HEK293 (cell line): Measurements from ENCODE around the gene ZNF48.
A peak's percentile ranks its signal among the peaks of the same experiment; 100 is the strongest.

ENCODE experiments used
- CTCF ChIA-PET: fragments of 350-600 bp; formaldehyde crosslinking; extraction: SDS; loops from one replicate; lab custom pipeline; 2021; ENCODE audit warnings: antibody characterized with exemption; lab: Yijun Ruan, JAX
- POLR2A ChIA-PET: fragments of 300-600 bp; formaldehyde crosslinking; extraction: SDS; loops from one replicate; lab custom pipeline; 2020; ENCODE audit warnings: antibody characterized with exemption, inconsistent platforms; lab: Yijun Ruan, JAX
- H3K27ac ChIP-seq: fragments of 200-500 bp; sonication (Bioruptor generic); 2 replicates; pipeline ENCODE4 v1.5.1; 2014; ENCODE audit warnings: low read depth, low read length, control low read depth, inconsistent platforms; ENCODE audit errors: extremely low read depth
- H3K36me3 ChIP-seq, 2 experiments: fragments of 200-500 bp in 1 of 2; sonication (Bioruptor generic) in 1 of 2; 1 replicate in 1 of 2; 2 replicates in 1 of 2; pipeline ENCODE4 v1.5.1; 2014 to 2017; ENCODE audit warnings: inconsistent platforms in 2 of 2, low read length in 2 of 2; ENCODE audit not compliant: control insufficient read depth in 2 of 2, insufficient read depth in 1 of 2
- H3K4me1 ChIP-seq: fragments of 200-500 bp; sonication (Bioruptor generic); 2 replicates; pipeline ENCODE4 v1.5.1; 2014; ENCODE audit warnings: mild to moderate bottlenecking, low read length, inconsistent platforms; ENCODE audit not compliant: control insufficient read depth, insufficient read depth
- H3K4me3 ChIP-seq: 2 replicates; pipeline ENCODE4 v1.5.1; 2011; ENCODE audit warnings: low read depth, mild to moderate bottlenecking, control low read depth, low read length, moderate library complexity
- H3K9me3 ChIP-seq: fragments of 200-500 bp; sonication (Bioruptor generic); 2 replicates; pipeline ENCODE4 v1.5.1; 2014; ENCODE audit warnings: low read depth, low read length, inconsistent platforms; ENCODE audit not compliant: control insufficient read depth, insufficient read depth
- INSM2 ChIP-seq: fragments of 450-650 bp; formaldehyde crosslinking; IDR thresholded peaks from 2 replicates; pipeline ENCODE4 v1.5.1; 2016; ENCODE audit warnings: missing biosample characterization, missing genetic modification characterization
- MYNN ChIP-seq: fragments of 450-650 bp; formaldehyde crosslinking; IDR thresholded peaks from 2 replicates; pipeline ENCODE4 v1.5.1; 2016; ENCODE audit warnings: missing biosample characterization, missing genetic modification characterization, borderline replicate concordance
- PRDM4 ChIP-seq: fragments of 450-650 bp; formaldehyde crosslinking; IDR thresholded peaks from 2 replicates; pipeline ENCODE4 v1.5.1; 2017; ENCODE audit warnings: missing biosample characterization, missing genetic modification characterization
- ZNF571 ChIP-seq: fragments of 450-650 bp; formaldehyde crosslinking; IDR thresholded peaks from 2 replicates; pipeline ENCODE4 v1.5.0; 2017; ENCODE audit warnings: missing biosample characterization, missing genetic modification characterization
- ZNF596 ChIP-seq: fragments of 450-650 bp; IDR thresholded peaks from 2 replicates; pipeline ENCODE4 v1.5.0; 2018; ENCODE audit warnings: missing biosample characterization, mild to moderate bottlenecking, missing genetic modification characterization, moderate library complexity
- ZNF677 ChIP-seq: fragments of 450-650 bp; IDR thresholded peaks from 2 replicates; pipeline ENCODE4 v1.5.0; 2018; ENCODE audit warnings: missing biosample characterization, mild to moderate bottlenecking, missing genetic modification characterization, moderate library complexity
- ZNF704 ChIP-seq: fragments of 450-650 bp; formaldehyde crosslinking; IDR thresholded peaks from 2 replicates; pipeline ENCODE4 v1.5.1; 2016; ENCODE audit warnings: missing biosample characterization, missing genetic modification characterization
- ZNF792 ChIP-seq: fragments of 450-650 bp; formaldehyde crosslinking; IDR thresholded peaks from 2 replicates; pipeline ENCODE4 v1.5.1; 2016; ENCODE audit warnings: missing biosample characterization, missing genetic modification characterization
- ZSCAN16 ChIP-seq: fragments of 450-650 bp; formaldehyde crosslinking; IDR thresholded peaks from 2 replicates; pipeline ENCODE4 v1.5.1; 2016; ENCODE audit warnings: missing biosample characterization, missing genetic modification characterization
- ZSCAN23 ChIP-seq: fragments of 450-650 bp; formaldehyde crosslinking; IDR thresholded peaks from 2 replicates; pipeline ENCODE4 v1.5.1; 2016; ENCODE audit warnings: missing biosample characterization, missing genetic modification characterization
- ZXDB ChIP-seq: fragments of 450-650 bp; formaldehyde crosslinking; IDR thresholded peaks from 2 replicates; pipeline ENCODE4 v1.5.1; 2016; ENCODE audit warnings: missing biosample characterization, missing genetic modification characterization

Gene ZNF48

DNA sequence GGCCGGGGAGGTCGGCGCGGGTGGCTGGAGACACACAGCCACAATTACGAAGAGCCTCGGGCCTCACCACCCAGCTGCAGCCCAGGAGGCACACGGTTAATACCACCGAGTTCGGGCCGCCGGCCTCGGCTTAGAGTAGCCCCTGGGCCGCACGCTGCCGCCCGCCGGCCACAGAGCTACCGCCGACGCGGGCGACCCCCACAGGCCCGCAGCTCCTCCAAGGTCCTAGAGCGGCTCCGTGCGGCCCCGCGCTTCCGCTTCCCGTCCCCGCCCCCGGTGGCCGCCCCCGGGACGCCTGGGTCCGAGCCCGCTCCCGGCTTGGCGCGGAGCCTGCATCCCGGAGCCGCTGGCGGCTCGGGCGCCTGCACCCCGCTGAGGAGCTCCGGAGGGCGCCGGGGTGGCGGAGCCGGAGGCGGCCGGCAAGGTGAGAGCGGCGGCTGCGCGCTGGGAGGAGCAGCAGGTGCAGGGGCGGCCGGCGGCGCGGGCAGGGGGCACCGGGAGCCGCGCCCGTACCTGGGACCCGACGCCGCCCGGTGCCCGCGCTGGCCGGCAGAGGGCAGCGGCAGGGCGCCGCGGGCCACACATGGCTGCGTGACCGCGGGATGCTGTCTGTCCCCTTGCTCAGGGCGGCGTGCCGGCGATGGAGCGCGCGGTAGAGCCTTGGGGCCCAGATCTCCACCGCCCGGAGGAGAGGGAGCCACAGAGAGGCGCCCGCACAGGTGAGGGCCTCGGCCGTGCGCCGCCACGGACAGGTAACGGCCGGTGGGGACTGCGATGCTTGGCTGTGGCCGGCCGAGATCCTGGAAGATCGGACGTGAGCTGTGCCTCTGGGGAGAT is at the start of gene ZNF48 (continued):
- peak; percentile 72; the same call in 1 of the 2 replicates for TF ChIP-seq ZNF792 (tag by site-specific recombination)

GRCh38 chr16:30346286-30346685 is 48.9 kb upstream of the ZNF48 start:
- ChIA-PET CTCF (interaction anchor here (0.6 to 0.9 kb wide), 2 partner anchors 249 to 255 kb away, joined by 3 to 5 read pairs; partner anchors contain the start of gene TBX6), POLR2A (interaction anchor here (1.0 kb wide), 1 partner anchor 9 kb away, joined by 3 read pairs; the partner anchor contains the start of gene CD2BP2)
- no peaks in the 10 kb centered on the region for H3K9me3 ChIP-seq
- peaks cover 5 to 17% of the 10 kb centered on the region in 2 experiments; a peak in 2 of 3 replicates for H3K36me3 ChIP-seq
- no peak overlapping the region for H3K4me3 ChIP-seq
- no peak overlapping the region for H3K27ac ChIP-seq
- no peak for TF ChIP-seq ZNF677
- no peak for TF ChIP-seq MYNN (tag by site-specific recombination)
- no peak for TF ChIP-seq ZSCAN16 (tag by site-specific recombination)
- no peak for TF ChIP-seq ZNF704
- no peak for TF ChIP-seq INSM2 (tag by site-specific recombination)
- H3K4me1 ChIP-seq: no peaks in the 10 kb centered on the region

- CTCF ChIA-PET: no interaction called here
- H3K27ac ChIP-seq: no peak overlapping the region
- H3K4me1 ChIP-seq: no peaks in the 10 kb centered on the region
- H3K4me3 ChIP-seq: no peak overlapping the region
- TF ChIP-seq ZNF596 (tag by site-specific recombination): no peak
- TF ChIP-seq ZNF792 (tag by site-specific recombination): no peak
- no peak for TF ChIP-seq ZXDB (tag by site-specific recombination)
- H3K36me3 ChIP-seq: peaks cover 5 to 35% of the 10 kb centered on the region in 2 experiments; a peak in 2 of 3 replicates
- no peaks in the 10 kb centered on the region for H3K9me3 ChIP-seq
- POLR2A ChIA-PET: interaction anchor here (1.1 to 1.2 kb wide), 2 partner anchors 9 to 23 kb away, joined by 3 to 4 read pairs; no protein-coding TSS in a partner anchor
Measured at GRCh38 chr16:30348113-30348512, 47.1 kb upstream of the ZNF48 start.

DNA sequence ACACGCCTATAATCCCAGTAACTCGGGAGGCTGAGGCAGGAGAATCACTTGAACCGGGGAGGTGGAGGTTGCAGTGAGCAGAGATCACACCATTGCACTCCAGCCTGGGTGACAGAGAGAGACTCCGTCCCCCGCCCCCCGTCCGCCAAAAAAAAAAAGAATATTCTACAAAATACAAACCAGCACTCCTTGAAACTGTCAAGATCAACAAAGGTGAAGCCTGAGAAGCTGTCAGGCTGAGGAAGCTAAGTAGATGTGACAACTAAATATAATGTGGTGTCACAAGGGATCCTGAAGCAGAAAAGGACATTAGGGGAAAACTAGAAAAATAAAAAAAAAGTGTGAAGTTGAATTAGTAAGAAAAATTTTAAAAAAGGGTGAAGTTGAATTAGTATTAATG is 46.3 kb upstream of the ZNF48 start:
- Histone ChIP-seq H3K27ac (no peak overlapping the region), H3K9me3 (no peaks in the 10 kb centered on the region), H3K36me3 (peaks cover 5 to 43% of the 10 kb centered on the region in 2 experiments; a peak in 2 of 3 replicates), H3K4me1 (no peaks in the 10 kb centered on the region), H3K4me3 (no peak overlapping the region)
- TF ChIP-seq ZSCAN23 (tag by site-specific recombination) (no peak), PRDM4 (tag by site-specific recombination) (peak; percentile 83), ZNF571 (no peak)
- POLR2A ChIA-PET: no interaction called here
- CTCF ChIA-PET: interaction anchor here (1.1 kb wide), 1 partner anchor 61 kb away, joined by 3 read pairs; no protein-coding TSS in a partner anchor
